ENCODE results near the gene SAE1. TPM values are rescaled to one million over a fixed set of nuclear protein-coding genes. Genes with fewer than 3 reads are reported as not detected.
A peak's percentile ranks its signal among the peaks of the same experiment; 100 is the strongest.

Gene SAE1
- polyA plus RNA-seq, 3 donors: 28.3 to 54.2 (median 46.5) TPM

- H3K9ac ChIP-seq (ENCODE audit: insufficient read depth, low read length, poor library complexity, severe bottlenecking): no peak overlapping the region
- no peak overlapping the region for H2AFZ ChIP-seq (ENCODE audit: insufficient read depth, low read depth, low read length, poor library complexity, severe bottlenecking)
- DNase-seq: no peak
- H4K20me1 ChIP-seq (ENCODE audit: insufficient read depth, low read length): no peaks in the 10 kb centered on the region
- Mint-ChIP-seq H3K9me3 (no peaks in the 10 kb centered on the region), H3K27me3 (ENCODE audit: low read depth in 3 of 3) (no peaks in the 10 kb centered on the region), H3K4me3 (no peak overlapping the region), H3K27ac (peak overlapping the region in 2 of 7 donors; percentile 54 to 56), H3K4me1 (no peaks in the 10 kb centered on the region), H3K36me3 (peaks cover 47 to 83% of the 10 kb centered on the region in 2 donors)
- no peak overlapping the region for H3K4me2 ChIP-seq (replicated peaks; ENCODE audit: extremely low read depth, low read length, poor library complexity, severe bottlenecking)
- no peaks in the 10 kb centered on the region for H3K9me3 ChIP-seq (replicated peaks in 1 of 2; ENCODE audit: control insufficient read depth in 1 of 2, insufficient read depth in 1 of 2, low read length in 2 of 2)
- no peaks in the 10 kb centered on the region for H3K4me1 ChIP-seq (ENCODE audit: control insufficient read depth in 1 of 2, insufficient read depth in 2 of 2, low read length in 2 of 2)
- H3K36me3 ChIP-seq (replicated peaks in 1 of 2; ENCODE audit: control insufficient read depth in 1 of 2, insufficient read depth in 2 of 2, low read length in 2 of 2): peaks cover 38 to 71% of the 10 kb centered on the region in 2 donors
- 96% methylated on average over 6 of the region's 7 CpGs for whole genome bisulfite sequencing (ENCODE audit: insufficient coverage)
- TF ChIP-seq CTCF (IDR thresholded peaks at IDR 0.05): no peak
- H3K4me3 ChIP-seq (replicated peaks in 1 of 3; ENCODE audit: low read depth in 2 of 3, low read length in 3 of 3): no peak overlapping the region
- intact Hi-C loops (cut with micrococcal nuclease): no loop called here
- no peaks in the 10 kb centered on the region for H3K79me2 ChIP-seq (ENCODE audit: insufficient read depth, low read length)
- H3K27me3 ChIP-seq (ENCODE audit: control insufficient read depth in 2 of 2, insufficient read depth in 2 of 2, low read length in 2 of 2): no peaks in the 10 kb centered on the region
- no peak overlapping the region for H3K27ac ChIP-seq (ENCODE audit: low read depth in 1 of 2, low read length in 2 of 2)
These were observed 37.4 kb downstream of the SAE1 start for GRCh38 chr19:47168065-47168464.

GRCh38 chr19:47172666-47173455, 42.2 kb downstream of the SAE1 start:
- Histone ChIP-seq H3K4me2 (replicated peaks; ENCODE audit: extremely low read depth, low read length, poor library complexity, severe bottlenecking) (no peak overlapping the region), H3K4me1 (ENCODE audit: control insufficient read depth in 1 of 2, insufficient read depth in 2 of 2, low read length in 2 of 2) (peaks cover 4 to 10% of the 10 kb centered on the region in 2 donors), H3K36me3 (replicated peaks in 1 of 2; ENCODE audit: control insufficient read depth in 1 of 2, insufficient read depth in 2 of 2, low read length in 2 of 2) (peaks cover 49 to 92% of the 10 kb centered on the region in 2 donors), H3K9ac (ENCODE audit: insufficient read depth, low read length, poor library complexity, severe bottlenecking) (no peak overlapping the region), H3K9me3 (replicated peaks in 1 of 2; ENCODE audit: control insufficient read depth in 1 of 2, insufficient read depth in 1 of 2, low read length in 2 of 2) (no peaks in the 10 kb centered on the region), H3K4me3 (replicated peaks in 1 of 3; ENCODE audit: low read depth in 2 of 3, low read length in 3 of 3) (no peak overlapping the region), H3K27me3 (ENCODE audit: control insufficient read depth in 2 of 2, insufficient read depth in 2 of 2, low read length in 2 of 2) (no peaks in the 10 kb centered on the region), H2AFZ (ENCODE audit: insufficient read depth, low read depth, low read length, poor library complexity, severe bottlenecking) (no peak overlapping the region), H3K79me2 (ENCODE audit: insufficient read depth, low read length) (no peaks in the 10 kb centered on the region), H4K20me1 (ENCODE audit: insufficient read depth, low read length) (peaks cover 9% of the 10 kb centered on the region), H3K27ac (ENCODE audit: low read depth in 1 of 2, low read length in 2 of 2) (no peak overlapping the region)
- Mint-ChIP-seq H3K4me1 (peaks cover 6% of the 10 kb centered on the region), H3K36me3 (peaks cover 63 to 93% of the 10 kb centered on the region in 2 donors), H3K9me3 (no peaks in the 10 kb centered on the region), H3K4me3 (no peak overlapping the region), H3K27me3 (ENCODE audit: low read depth in 3 of 3) (no peaks in the 10 kb centered on the region), H3K27ac (peak overlapping the region in 3 of 7 donors; percentile 7 to 65 (median 8))
- DNase-seq: no peak
- WGBS (ENCODE audit: insufficient coverage): 99% methylated on average over 10 of the region's 19 CpGs
- intact Hi-C loops (cut with micrococcal nuclease): no loop called here
- no peak for TF ChIP-seq CTCF (IDR thresholded peaks at IDR 0.05)
